ENCODE data around the gene DAP3. TPM values are rescaled to one million over a fixed set of nuclear protein-coding genes. Genes with fewer than 3 reads are reported as not detected.

DAP3 gene
- total and polyA plus RNA-seq, 8 donors: 52.7 to 106 (median 76.0) TPM

GRCh38 chr1:155688324-155689080, 389 bp upstream of the DAP3 start, which contains the start of gene YY1AP1:
Gene YY1AP1, minus strand, starts transcription at chr1:155688774. Its CDS starts 8,338 bp downstream, at chr1:155680436.
- H3K4me1 ChIP-seq: peaks cover 24 to 58% (median 52%) of the 10 kb centered on the region in 4 donors
- peak within 1 kb of the TSS; percentile 92 to 98 (median 95) for H3K27ac ChIP-seq
- no peaks in the 10 kb centered on the region for H3K27me3 ChIP-seq
- peak; percentile 92 to 97 for DNase-seq
- H3K36me3 ChIP-seq: peaks cover 5 to 23% (median 11%) of the 10 kb centered on the region in 4 donors
- WGBS, 5 donors: 0% methylated on average over 39 to 81 of the region's 81 CpGs
- intact Hi-C loops (cut with DNase I; ENCODE audit: low total_unique reads): no loop called here
- peak; percentile 46 to 76 (median 68) for TF ChIP-seq POLR2AphosphoS5 (IDR thresholded peaks at IDR 0.05)
- TF ChIP-seq POLR2A (IDR thresholded peaks at IDR 0.05): peak in 2 of 4 donors; percentile 46 to 58
- TF ChIP-seq EP300 (IDR thresholded peaks at IDR 0.05): no peak
- peak in 2 of 7 experiments; percentile 19 to 29 for TF ChIP-seq CTCF (IDR thresholded peaks at IDR 0.05)
- H3K4me3 ChIP-seq: peak within 1 kb of the TSS; percentile 90 to 98 (median 98)
- H3K9me3 ChIP-seq: no peaks in the 10 kb centered on the region

- WGBS, 5 donors: 90 to 95% (median 93%) methylated on average over 8 of the region's 8 CpGs
- intact Hi-C loops (cut with DNase I; ENCODE audit: low total_unique reads): no loop called here
- Histone ChIP-seq H3K36me3 (peaks cover 5 to 23% (median 9%) of the 10 kb centered on the region in 4 donors), H3K27me3 (no peaks in the 10 kb centered on the region), H3K27ac (no peak overlapping the region), H3K4me3 (no peak overlapping the region), H3K4me1 (peaks cover 24 to 64% (median 44%) of the 10 kb centered on the region in 4 donors), H3K9me3 (no peaks in the 10 kb centered on the region)
- TF ChIP-seq CTCF (IDR thresholded peaks at IDR 0.05): no peak
- TF ChIP-seq POLR2A (IDR thresholded peaks at IDR 0.05): no peak
- TF ChIP-seq EP300 (IDR thresholded peaks at IDR 0.05): no peak
- no peak for TF ChIP-seq POLR2AphosphoS5 (IDR thresholded peaks at IDR 0.05)
- DNase-seq: no peak
Measured at GRCh38 chr1:155691992-155692528, 3.2 kb downstream of the DAP3 start.

- Histone ChIP-seq H3K4me3 (no peak overlapping the region), H3K9me3 (no peaks in the 10 kb centered on the region), H3K4me1 (peaks cover 24 to 67% (median 44%) of the 10 kb centered on the region in 4 donors), H3K27ac (peak overlapping the region in 2 of 5 donors; percentile 29 to 53), H3K36me3 (peaks cover 5 to 23% (median 9%) of the 10 kb centered on the region in 4 donors), H3K27me3 (no peaks in the 10 kb centered on the region)
- no peak for DNase-seq
- WGBS, 5 donors: 77 to 87% (median 82%) methylated on average over 7 of the region's 7 CpGs
- intact Hi-C loops (cut with DNase I; ENCODE audit: low total_unique reads): no loop called here
- TF ChIP-seq POLR2AphosphoS5 (IDR thresholded peaks at IDR 0.05): no peak
- no peak for TF ChIP-seq POLR2A (IDR thresholded peaks at IDR 0.05)
- TF ChIP-seq EP300 (IDR thresholded peaks at IDR 0.05): no peak
- TF ChIP-seq CTCF (IDR thresholded peaks at IDR 0.05): no peak
Measured at GRCh38 chr1:155694167-155694566, 5.3 kb downstream of the DAP3 start.

GRCh38 chr1:155695072-155695471, 6.2 kb downstream of the DAP3 start:
- intact Hi-C loops (cut with DNase I; ENCODE audit: low total_unique reads): no loop called here
- no peak for TF ChIP-seq EP300 (IDR thresholded peaks at IDR 0.05)
- no peak for TF ChIP-seq POLR2A (IDR thresholded peaks at IDR 0.05)
- TF ChIP-seq CTCF (IDR thresholded peaks at IDR 0.05): no peak
- peak in 1 of 3 donors; percentile 32 for TF ChIP-seq POLR2AphosphoS5 (IDR thresholded peaks at IDR 0.05)
- Histone ChIP-seq H3K27ac (peak overlapping the region; percentile 10 to 64 (median 49)), H3K4me3 (no peak overlapping the region), H3K27me3 (no peaks in the 10 kb centered on the region), H3K36me3 (peaks cover 5 to 23% (median 9%) of the 10 kb centered on the region in 4 donors), H3K9me3 (no peaks in the 10 kb centered on the region), H3K4me1 (peaks cover 18 to 61% (median 37%) of the 10 kb centered on the region in 4 donors)
- peak; percentile 6 to 58 for DNase-seq
- WGBS, 5 donors: 14 to 31% (median 27%) methylated on average over 4 of the region's 4 CpGs

Measured in stomach (tissue), 9 donors.